Frontal cortex (tissue), 4 donors: ENCODE data around the gene DPH1. TPM values are rescaled to one million over a fixed set of nuclear protein-coding genes. Genes with fewer than 3 reads are reported as not detected.

Experiments used
- DNase-seq, 2 donors: peaks; one replicate each; pipeline ENCODE4 v3.0.0; 2012; ENCODE audit warnings: low spot score in 2 of 2
- FAIRE-seq: peaks from 2 replicates; lab custom pipeline; 2012; peaks lifted over from hg19 to GRCh38; lab: Jason Lieb, UNC
- total RNA-seq: library from RNA; depleted of rRNA; stranded (reverse); fragments of >200 nt; gene quantifications from one replicate; pipeline ENCODE4 v1.2.3, GENCODE V29; 2014
- donor health status: control.
- donor health status: control.
- donor health status: control.

DPH1 gene
- total RNA-seq, 1 donor from 2014 or later: 21.6 TPM

DNA sequence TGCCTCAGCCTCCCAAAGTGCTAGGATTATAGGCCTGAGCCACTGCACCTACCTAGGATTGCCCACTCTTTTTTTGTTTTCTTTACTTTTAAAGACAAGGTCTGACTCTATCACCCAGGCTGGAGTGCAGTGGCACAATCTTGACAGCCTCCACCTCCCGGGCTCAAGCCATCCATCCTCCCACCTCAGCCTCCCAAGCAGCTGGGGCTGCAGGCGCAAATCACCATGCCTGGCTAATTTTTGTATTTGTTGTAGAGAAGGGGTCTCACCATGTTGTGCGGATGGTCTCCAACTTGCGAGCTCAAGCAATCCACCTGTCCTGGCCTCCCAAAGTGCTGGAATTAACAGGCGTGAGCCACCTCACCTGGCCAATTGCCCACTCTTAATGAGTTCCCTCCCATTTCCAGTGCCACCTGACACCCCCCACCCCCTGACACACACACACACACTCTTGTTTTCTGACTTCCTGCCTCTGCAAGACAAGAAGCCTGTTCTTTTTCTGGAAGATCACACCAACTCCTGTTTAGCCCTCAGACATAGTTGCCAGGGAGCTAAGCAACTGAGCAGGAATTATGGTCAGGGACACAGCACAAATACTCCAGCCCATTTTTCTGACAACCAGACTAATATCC lies 14.4 kb downstream of the DPH1 start:
- FAIRE-seq (no peak), DNase-seq (no peak)

DNA sequence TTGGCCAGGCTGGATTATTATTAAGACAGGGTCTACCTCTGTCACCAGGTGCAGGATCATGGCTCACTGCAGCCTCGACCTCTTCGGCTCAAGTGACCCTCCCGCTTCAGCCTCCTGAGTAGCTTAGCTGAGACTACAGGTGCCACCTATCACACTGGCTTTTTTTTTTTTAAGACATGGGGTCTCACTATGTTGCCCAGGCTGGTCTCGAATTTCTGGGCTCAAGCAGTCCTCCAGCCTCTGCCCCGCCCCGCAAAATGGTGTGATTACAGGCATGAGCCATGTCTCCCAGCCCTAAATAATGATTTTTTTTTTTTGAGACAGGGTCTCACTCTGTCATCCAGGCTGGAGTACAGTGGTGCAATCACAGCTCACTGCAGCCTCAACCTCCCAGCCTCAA lies 17.6 kb downstream of the DPH1 start:
- DNase-seq: no peak
- FAIRE-seq: no peak

DNA sequence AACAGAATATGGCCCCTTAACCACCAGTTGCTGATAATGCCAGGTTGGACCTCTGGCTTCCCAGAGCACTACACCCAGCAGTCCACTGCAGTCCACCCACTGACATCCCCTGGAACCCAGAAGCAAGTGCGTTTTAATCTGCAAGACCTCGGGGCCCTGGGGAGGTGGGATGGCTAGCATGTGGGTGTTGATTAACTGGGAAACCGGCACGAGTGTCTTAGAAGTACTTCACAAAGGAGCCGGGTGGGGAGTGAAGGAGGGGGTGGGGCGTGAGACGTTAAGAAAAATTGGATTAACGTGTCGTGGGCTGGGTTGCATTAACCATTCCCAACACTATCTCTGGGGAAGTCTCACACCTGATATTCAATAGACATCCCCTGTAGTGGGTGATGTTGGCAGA lies 18.9 kb downstream of the DPH1 start:
- DNase-seq (no peak), FAIRE-seq (no peak)

DNA sequence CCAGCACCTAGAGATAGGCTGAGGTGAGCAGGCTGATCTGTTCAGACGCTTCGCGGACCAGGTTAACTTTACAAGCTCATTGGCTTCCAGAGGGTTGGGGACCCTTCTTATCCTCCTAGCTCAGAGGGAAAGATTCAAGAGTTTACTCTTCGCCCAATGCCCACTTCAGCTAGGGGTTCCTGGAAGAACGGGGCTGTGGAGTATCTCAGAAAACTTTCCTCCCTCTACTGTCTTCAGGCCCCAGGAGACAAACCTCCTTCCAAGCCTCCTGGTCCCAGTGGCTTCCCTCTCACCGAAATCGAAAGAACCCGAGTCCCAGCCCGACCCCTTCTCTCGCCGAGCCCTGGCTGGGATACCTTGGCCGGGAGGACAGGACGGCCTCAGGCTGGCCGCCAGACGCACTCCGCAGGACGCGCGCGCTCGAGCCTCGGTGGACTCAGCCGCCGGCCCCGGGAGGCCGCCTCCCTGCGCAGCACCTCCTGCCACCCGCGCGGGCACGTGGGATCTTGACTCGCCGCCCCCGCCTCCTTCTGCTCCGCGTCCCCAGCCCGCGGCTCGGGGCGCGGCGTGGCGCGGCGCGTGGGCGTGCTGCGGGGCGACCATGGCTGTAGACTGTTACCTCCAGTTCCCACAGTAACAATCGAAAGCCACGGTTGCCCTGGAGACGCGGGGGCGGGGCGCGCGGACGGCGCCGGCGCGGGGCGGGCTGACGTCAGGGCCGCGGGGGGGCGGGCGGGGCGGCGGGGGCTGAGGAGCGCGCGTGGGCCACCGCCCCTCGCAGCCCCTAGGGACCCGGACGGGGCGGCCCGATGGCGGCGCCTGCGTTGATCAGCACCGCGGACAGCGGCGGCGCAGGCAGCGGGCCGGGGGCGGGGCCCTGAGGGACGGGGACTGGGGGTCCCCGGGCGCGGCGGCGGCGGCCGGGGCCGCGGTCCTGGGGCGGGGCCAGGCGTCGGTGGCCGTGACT lies 19.7 kb downstream of the DPH1 start:
- FAIRE-seq (no peak), DNase-seq (peak; percentile 92 to 94)

- DNase-seq: peak; percentile 86 to 89
- FAIRE-seq: no peak
Observed at GRCh38 chr17:2050300-2051060, 20.5 kb downstream of the DPH1 start.

GRCh38 chr17:2051061-2051932 lies 21.3 kb downstream of the DPH1 start:
- DNase-seq (no peak), FAIRE-seq (no peak)

DNA sequence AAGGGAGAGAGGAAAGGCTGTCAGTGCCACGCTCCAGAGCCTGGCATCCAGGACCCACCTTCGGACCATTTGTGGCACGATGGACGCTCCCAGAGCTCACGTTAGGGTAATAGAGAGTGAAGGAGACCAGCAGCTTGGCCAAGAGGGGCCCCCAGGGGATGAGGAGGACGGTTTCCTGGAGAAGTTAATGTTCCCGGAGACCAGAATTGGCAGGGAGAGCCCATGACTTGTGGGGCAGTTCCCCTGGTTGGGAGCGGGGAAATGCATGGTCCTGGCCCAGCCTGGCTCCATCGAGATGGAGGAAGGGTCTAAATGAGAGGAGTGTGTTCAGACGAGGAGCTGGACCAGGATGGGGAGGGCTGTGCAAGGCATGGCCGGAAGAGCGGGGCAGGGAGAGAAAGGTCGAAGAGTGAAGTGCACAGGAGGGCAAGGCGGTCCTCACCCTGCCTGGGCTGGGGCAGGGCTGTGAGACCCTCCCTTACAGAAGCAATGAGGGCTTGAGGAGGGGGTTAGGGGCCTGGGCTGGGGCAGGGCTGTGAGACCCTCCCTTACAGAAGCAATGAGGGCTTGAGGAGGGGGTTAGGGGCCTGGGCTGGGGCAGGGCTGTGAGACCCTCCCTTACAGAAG lies 22.1 kb downstream of the DPH1 start:
- FAIRE-seq (no peak), DNase-seq (no peak)

DNA sequence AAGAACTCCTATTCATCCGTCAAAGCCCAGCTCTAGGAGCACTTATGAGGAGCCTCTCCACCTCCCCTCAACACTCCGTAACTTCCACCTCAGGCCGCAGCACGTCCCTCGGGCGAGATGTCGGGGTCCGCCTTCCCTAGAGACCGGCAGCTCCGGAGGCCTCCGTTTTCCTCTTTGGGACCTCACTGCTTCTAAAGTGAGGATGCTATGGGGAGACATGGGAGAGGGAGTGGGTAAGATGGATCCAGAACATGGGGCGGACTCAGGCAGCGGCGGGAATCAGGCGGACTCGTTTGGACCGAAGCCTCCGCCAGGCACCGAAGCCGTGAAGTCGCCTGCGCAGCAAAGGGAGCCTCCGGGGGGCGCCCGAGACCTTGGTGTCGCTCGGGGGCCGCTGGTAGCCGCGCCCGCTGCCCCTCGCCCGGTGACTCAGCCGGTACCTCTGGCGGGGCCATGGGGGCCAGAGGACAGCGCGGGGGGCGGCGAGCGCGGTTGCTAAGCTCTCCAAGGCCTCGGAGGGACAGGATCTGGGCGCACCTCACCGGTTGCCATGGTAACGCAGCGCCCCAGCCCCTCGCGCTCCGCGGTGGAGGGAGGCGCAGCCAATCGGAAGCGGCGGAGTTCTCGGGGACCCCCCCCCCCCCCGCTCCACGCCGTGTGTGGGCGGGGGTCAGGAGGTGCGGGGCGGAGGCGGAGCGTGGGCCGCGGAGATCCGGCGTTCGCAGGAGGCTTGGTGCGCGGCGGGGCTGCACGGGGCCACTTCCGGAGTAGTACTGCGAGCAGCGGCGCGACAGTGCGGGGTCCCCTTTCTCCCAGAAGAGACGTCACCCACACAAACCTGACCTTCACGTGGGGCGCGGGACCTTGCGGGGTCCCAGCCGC lies 23.7 kb downstream of the DPH1 start:
- DNase-seq: peak; percentile 75 to 82
- FAIRE-seq: no peak

GRCh38 chr17:2054262-2054511 lies 24.2 kb downstream of the DPH1 start:
- no peak for FAIRE-seq

GRCh38 chr17:2054512-2055291 lies 24.7 kb downstream of the DPH1 start, which contains the start of gene HIC1:
Gene HIC1, plus strand, starts transcription at chr17:2055103. Its CDS starts 1,588 bp downstream, at chr17:2056691.
- FAIRE-seq: no peak

More at GRCh38 chr17:2054262-2054511, 24.2 kb downstream of the DPH1 start:
- no peak for DNase-seq

GRCh38 chr17:2055292-2056205 lies 25.6 kb downstream of the DPH1 start:
- peak in 1 of 2 donors; percentile 60 for DNase-seq
- FAIRE-seq: no peak

More at GRCh38 chr17:2054512-2055291, 24.7 kb downstream of the DPH1 start, which contains the start of gene HIC1:
- peak; percentile 89 to 91 for DNase-seq

DNA sequence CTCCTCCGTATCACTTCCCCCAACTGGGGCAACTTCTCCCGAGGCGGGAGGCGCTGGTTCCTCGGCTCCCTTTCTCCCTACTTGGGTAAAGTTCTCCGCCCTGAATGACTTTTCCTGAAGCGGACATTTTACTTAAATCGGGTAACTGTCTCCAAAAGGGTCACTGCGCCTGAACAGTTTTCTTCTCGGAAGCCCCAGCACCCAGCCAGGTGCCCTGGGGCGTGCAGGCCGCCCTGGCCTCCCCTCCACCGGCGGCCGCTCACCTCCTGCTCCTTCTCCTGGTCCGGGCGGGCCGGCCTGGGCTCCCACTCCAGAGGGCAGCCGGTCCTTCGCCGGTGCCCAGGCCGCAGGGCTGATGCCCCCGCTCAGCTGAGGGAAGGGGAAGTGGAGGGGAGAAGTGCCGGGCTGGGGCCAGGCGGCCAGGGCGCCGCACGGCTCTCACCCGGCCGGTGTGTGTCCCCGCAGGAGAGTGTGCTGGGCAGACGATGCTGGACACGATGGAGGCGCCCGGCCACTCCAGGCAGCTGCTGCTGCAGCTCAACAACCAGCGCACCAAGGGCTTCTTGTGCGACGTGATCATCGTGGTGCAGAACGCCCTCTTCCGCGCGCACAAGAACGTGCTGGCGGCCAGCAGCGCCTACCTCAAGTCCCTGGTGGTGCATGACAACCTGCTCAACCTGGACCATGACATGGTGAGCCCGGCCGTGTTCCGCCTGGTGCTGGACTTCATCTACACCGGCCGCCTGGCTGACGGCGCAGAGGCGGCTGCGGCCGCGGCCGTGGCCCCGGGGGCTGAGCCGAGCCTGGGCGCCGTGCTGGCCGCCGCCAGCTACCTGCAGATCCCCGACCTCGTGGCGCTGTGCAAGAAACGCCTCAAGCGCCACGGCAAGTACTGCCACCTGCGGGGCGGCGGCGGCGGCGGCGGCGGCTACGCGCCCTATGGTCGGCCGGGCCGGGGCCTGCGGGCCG lies 26.5 kb downstream of the DPH1 start:
- DNase-seq (peak in 1 of 2 donors; percentile 58), FAIRE-seq (no peak)

DNA sequence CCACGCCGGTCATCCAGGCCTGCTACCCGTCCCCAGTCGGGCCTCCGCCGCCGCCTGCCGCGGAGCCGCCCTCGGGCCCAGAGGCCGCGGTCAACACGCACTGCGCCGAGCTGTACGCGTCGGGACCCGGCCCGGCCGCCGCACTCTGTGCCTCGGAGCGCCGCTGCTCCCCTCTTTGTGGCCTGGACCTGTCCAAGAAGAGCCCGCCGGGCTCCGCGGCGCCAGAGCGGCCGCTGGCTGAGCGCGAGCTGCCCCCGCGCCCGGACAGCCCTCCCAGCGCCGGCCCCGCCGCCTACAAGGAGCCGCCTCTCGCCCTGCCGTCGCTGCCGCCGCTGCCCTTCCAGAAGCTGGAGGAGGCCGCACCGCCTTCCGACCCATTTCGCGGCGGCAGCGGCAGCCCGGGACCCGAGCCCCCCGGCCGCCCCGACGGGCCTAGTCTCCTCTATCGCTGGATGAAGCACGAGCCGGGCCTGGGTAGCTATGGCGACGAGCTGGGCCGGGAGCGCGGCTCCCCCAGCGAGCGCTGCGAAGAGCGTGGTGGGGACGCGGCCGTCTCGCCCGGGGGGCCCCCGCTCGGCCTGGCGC lies 27.3 kb downstream of the DPH1 start:
- FAIRE-seq (no peak), DNase-seq (no peak)

DNA sequence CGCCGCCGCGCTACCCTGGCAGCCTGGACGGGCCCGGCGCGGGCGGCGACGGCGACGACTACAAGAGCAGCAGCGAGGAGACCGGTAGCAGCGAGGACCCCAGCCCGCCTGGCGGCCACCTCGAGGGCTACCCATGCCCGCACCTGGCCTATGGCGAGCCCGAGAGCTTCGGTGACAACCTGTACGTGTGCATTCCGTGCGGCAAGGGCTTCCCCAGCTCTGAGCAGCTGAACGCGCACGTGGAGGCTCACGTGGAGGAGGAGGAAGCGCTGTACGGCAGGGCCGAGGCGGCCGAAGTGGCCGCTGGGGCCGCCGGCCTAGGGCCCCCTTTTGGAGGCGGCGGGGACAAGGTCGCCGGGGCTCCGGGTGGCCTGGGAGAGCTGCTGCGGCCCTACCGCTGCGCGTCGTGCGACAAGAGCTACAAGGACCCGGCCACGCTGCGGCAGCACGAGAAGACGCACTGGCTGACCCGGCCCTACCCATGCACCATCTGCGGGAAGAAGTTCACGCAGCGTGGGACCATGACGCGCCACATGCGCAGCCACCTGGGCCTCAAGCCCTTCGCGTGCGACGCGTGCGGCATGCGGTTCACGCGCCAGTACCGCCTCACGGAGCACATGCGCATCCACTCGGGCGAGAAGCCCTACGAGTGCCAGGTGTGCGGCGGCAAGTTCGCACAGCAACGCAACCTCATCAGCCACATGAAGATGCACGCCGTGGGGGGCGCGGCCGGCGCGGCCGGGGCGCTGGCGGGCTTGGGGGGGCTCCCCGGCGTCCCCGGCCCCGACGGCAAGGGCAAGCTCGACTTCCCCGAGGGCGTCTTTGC lies 28.0 kb downstream of the DPH1 start:
- no peak for DNase-seq
- no peak for FAIRE-seq
